K562 (cell line): ENCODE results near the gene SYPL2. TPM values are rescaled to one million over a fixed set of nuclear protein-coding genes. Genes with fewer than 3 reads are reported as not detected.

Experiments used
- ATAC-seq: fragments of 200-7000 bp; cut with Tn5 transposase; 3 replicates; pipeline ENCODE4 v1.9.1; 2020; ENCODE audit warnings: moderate library complexity
- BruUV-seq: library from RNA; stranded (reverse); fragments of 400-500 nt; replicated peaks from 2 replicates; lab custom pipeline; 2021; lab: Mats Ljungman, UMichigan
- CTCF ChIA-PET: fragments of 300-600 bp; formaldehyde crosslinking; extraction: SDS; loops from one replicate; lab custom pipeline; 2021; ENCODE audit warnings: low intra/inter-chr PET ratio; lab: Yijun Ruan, JAX
- POLR2A ChIA-PET: fragments of 300-600, 350-650 bp; sonication (Branson Sonifier 250); formaldehyde crosslinking; extraction: SDS; loops from one replicate; lab custom pipeline; 2021; ENCODE audit warnings: antibody characterized with exemption, inconsistent platforms; lab: Yijun Ruan, JAX
- DNase-seq, 4 experiments: peaks; one replicate each; pipeline versions ENCODE4 v3.0.0 to v3.0.0-alpha.2; 2011 to 2018; ENCODE audit warnings: low spot score in 3 of 4, mixed read lengths in 3 of 4; ENCODE audit errors: extremely low read depth in 1 of 4
- FAIRE-seq: peaks from 2 replicates; lab custom pipeline; 2011; peaks lifted over from hg19 to GRCh38; lab: Jason Lieb, UNC
- H2AFZ ChIP-seq: 2 replicates; pipeline ENCODE4 v1.6.0; 2011; ENCODE audit warnings: low read depth, low read length, control low read depth, inconsistent platforms
- H3K27ac ChIP-seq: fragments of 200-600 bp; 3 replicates; pipeline ENCODE4 v1.8.0; 2011; ENCODE audit warnings: low read depth, mild to moderate bottlenecking, control low read depth, inconsistent platforms, low read length, moderate library complexity, mixed read lengths; ENCODE audit errors: extremely low read depth
- H3K27me3 ChIP-seq, 2 experiments: fragments of 300-600 bp in 1 of 2; 2 replicates in 1 of 2; 3 replicates in 1 of 2; pipeline versions ENCODE4 v1.6.0 to v1.8.0; 2011; ENCODE audit warnings: inconsistent platforms in 2 of 2, low read length in 2 of 2, mild to moderate bottlenecking in 1 of 2, mixed read lengths in 1 of 2, moderate library complexity in 1 of 2; ENCODE audit not compliant: control insufficient read depth in 2 of 2, insufficient read depth in 2 of 2
- H3K36me3 ChIP-seq: fragments of 300-600 bp; 3 replicates; pipeline ENCODE4 v1.8.0; 2011; ENCODE audit warnings: mild to moderate bottlenecking, low read length, inconsistent platforms; ENCODE audit not compliant: control insufficient read depth, insufficient read depth
- H3K4me1 ChIP-seq, 2 experiments: fragments of 200-600 bp in 1 of 2; replicated peaks in 1 of 2; 2 replicates in 1 of 2; 3 replicates in 1 of 2; pipeline versions ENCODE4 v1.5.1 to v1.8.0; 2011; ENCODE audit warnings: inconsistent platforms in 2 of 2, low read length in 2 of 2, mild to moderate bottlenecking in 1 of 2, mixed read lengths in 1 of 2, moderate library complexity in 1 of 2; ENCODE audit not compliant: control insufficient read depth in 2 of 2, insufficient read depth in 2 of 2
- H3K4me2 ChIP-seq: 2 replicates; pipeline ENCODE4 v1.6.1; 2011; ENCODE audit warnings: low read length, control low read depth, inconsistent platforms, mixed read lengths; ENCODE audit not compliant: insufficient read depth
- H3K4me3 ChIP-seq: fragments of 200-600 bp; sonication (generic), shearing (Covaris generic); 2 replicates; pipeline ENCODE4 v1.5.1; 2016; ENCODE audit warnings: control low read depth, inconsistent platforms
- H3K79me2 ChIP-seq: fragments of 200-600 bp; 3 replicates; pipeline ENCODE4 v1.8.0; 2011; ENCODE audit warnings: low read length, inconsistent platforms; ENCODE audit not compliant: control insufficient read depth, insufficient read depth
- H3K9ac ChIP-seq, 2 experiments: 2 replicates each; pipeline versions ENCODE4 v1.6.0 to v1.6.1; 2011; ENCODE audit warnings: low read depth in 2 of 2, low read length in 2 of 2, control low read depth in 1 of 2, inconsistent platforms in 1 of 2, mild to moderate bottlenecking in 1 of 2, mixed read lengths in 1 of 2; ENCODE audit not compliant: insufficient read depth in 1 of 2
- H3K9me1 ChIP-seq: one replicate; pipeline ENCODE4 v1.6.0; 2011; ENCODE audit warnings: inconsistent platforms, mild to moderate bottlenecking, low read length, moderate library complexity; ENCODE audit not compliant: control insufficient read depth, insufficient read depth
- H3K9me3 ChIP-seq: replicated peaks from 2 replicates; pipeline ENCODE4 v1.5.1; 2011; ENCODE audit warnings: low read depth, low read length, inconsistent platforms; ENCODE audit not compliant: control insufficient read depth, insufficient read depth
- H4K20me1 ChIP-seq: replicated peaks from 2 replicates; pipeline ENCODE4 v1.6.1; 2011; ENCODE audit warnings: low read length, inconsistent platforms, mixed read lengths; ENCODE audit not compliant: control insufficient read depth, insufficient read depth
- COPS2 ChIP-seq: fragments of 450-650 bp; conservative IDR thresholded peaks from 2 replicates; pipeline ENCODE4 v1.6.1; 2016; ENCODE audit warnings: mild to moderate bottlenecking, moderate library complexity
- CSDE1 ChIP-seq, 2 experiments: fragments of 450-650 bp; IDR thresholded peaks; 2 replicates each; pipeline ENCODE4 v1.6.1; 2016; ENCODE audit warnings: mild to moderate bottlenecking in 1 of 2
- DNMT1 ChIP-seq: fragments of 450-650 bp; IDR thresholded peaks from 2 replicates; pipeline ENCODE4 v1.6.1; 2016; ENCODE audit warnings: antibody characterized with exemption, mild to moderate bottlenecking
- RAD21 ChIP-seq, 2 experiments: fragments of 250-450 bp in 1 of 2; fragments of 450-650 bp in 1 of 2; sonication (Bioruptor Pico) in 1 of 2; formaldehyde crosslinking in 1 of 2; IDR thresholded peaks in 1 of 2; conservative IDR thresholded peaks in 1 of 2; 2 replicates each; pipeline versions ENCODE4 v1.4.0 to v1.8.0; 2020 to 2022; ENCODE audit warnings: mild to moderate bottlenecking in 2 of 2, moderate library complexity in 1 of 2
- ZNF23 ChIP-seq: fragments of 250-450 bp; sonication (Bioruptor Pico); IDR thresholded peaks from 2 replicates; pipeline ENCODE4 v1.4.0; 2020; ENCODE audit warnings: mild to moderate bottlenecking
- ZNF253 ChIP-seq: fragments of 250-450 bp; sonication (Bioruptor Pico); conservative IDR thresholded peaks from 2 replicates; pipeline ENCODE4 v1.6.1; 2021; ENCODE audit warnings: mild to moderate bottlenecking
- WGBS: fragments of 100-300 bp; shearing (Covaris generic); methylation state at CpG from one replicate; pipeline ENCODE4 v1.1.6; 2016; ENCODE audit warnings: low coverage, mixed read lengths; ENCODE audit not compliant: insufficient coverage; ENCODE audit errors: missing lambda C conversion rate; 5-methylcytosine and 5-hydroxymethylcytosine counted together
- in situ Hi-C: fragments of 300-500 bp; cut with MboI; formaldehyde crosslinking; loops from 4 replicates; pipeline ENCODE4 v1.15.0; 2018; ENCODE audit warnings: inconsistent platforms, mixed read lengths
- intact Hi-C: fragments of 100-400 bp; cut with micrococcal nuclease; formaldehyde crosslinking; loops from 2 replicates; pipeline ENCODE4 v1.14.2; 2022
- polyA plus RNA-seq, 8 experiments: library from polyadenylated mRNA; depleted of rRNA in 4 of 8; stranded (reverse) in 5 of 8; unstranded in 3 of 8; fragments of >200 nt; fragmentation: Nextera tagmentation in 2 of 8; fragmentation: Illumina TruSeq in 1 of 8; extraction: Ambion mirVana in 2 of 8; extraction: Trizol in 1 of 8; gene quantifications; 2 replicates each; pipeline versions ENCODE4 v1.2.1 to v1.2.3, GENCODE V29; 2011 to 2014; ENCODE audit warnings: inconsistent platforms in 1 of 8, missing spikeins in 1 of 8
- total RNA-seq, 7 experiments: library from RNA; depleted of rRNA in 6 of 7; stranded (reverse); fragments of >200 nt in 6 of 7; fragmentation: Illumina TruSeq in 2 of 7; extraction: Trizol in 2 of 7; gene quantifications; 2 replicates each; pipeline versions ENCODE4 v1.2.1 to v1.2.3, GENCODE V29; 2011 to 2021; ENCODE audit warnings: low replicate concordance in 1 of 7
- TF ChIP-seq, protein P1 (sequence below): fragments of 450-650 bp; IDR thresholded peaks from 2 replicates; pipeline ENCODE4 v1.7.0; 2016; ENCODE audit warnings: borderline replicate concordance
- TF ChIP-seq, protein P2 (sequence below): fragments of 250-450 bp; sonication (Bioruptor Pico); IDR thresholded peaks from 2 replicates; pipeline ENCODE4 v1.5.0; 2021
- TF ChIP-seq, protein P3 (sequence below): fragments of 250-450 bp; sonication (Bioruptor Pico); IDR thresholded peaks from 2 replicates; pipeline ENCODE4 v1.9.0; 2021; ENCODE audit warnings: mild to moderate bottlenecking
- TF ChIP-seq, protein P4 (sequence below): fragments of 250-450 bp; sonication (Bioruptor Pico); IDR thresholded peaks from 2 replicates; pipeline ENCODE4 v1.8.0; 2021; ENCODE audit warnings: mild to moderate bottlenecking, moderate library complexity

The SYPL2 gene
- total and polyA plus RNA-seq, 9 of the 15 experiments (the other 6 are each of a cell fraction or from before 2014, with no cell fraction given): 0.03 to 0.20 (median 0.07) TPM; not detected in 2

DNA sequence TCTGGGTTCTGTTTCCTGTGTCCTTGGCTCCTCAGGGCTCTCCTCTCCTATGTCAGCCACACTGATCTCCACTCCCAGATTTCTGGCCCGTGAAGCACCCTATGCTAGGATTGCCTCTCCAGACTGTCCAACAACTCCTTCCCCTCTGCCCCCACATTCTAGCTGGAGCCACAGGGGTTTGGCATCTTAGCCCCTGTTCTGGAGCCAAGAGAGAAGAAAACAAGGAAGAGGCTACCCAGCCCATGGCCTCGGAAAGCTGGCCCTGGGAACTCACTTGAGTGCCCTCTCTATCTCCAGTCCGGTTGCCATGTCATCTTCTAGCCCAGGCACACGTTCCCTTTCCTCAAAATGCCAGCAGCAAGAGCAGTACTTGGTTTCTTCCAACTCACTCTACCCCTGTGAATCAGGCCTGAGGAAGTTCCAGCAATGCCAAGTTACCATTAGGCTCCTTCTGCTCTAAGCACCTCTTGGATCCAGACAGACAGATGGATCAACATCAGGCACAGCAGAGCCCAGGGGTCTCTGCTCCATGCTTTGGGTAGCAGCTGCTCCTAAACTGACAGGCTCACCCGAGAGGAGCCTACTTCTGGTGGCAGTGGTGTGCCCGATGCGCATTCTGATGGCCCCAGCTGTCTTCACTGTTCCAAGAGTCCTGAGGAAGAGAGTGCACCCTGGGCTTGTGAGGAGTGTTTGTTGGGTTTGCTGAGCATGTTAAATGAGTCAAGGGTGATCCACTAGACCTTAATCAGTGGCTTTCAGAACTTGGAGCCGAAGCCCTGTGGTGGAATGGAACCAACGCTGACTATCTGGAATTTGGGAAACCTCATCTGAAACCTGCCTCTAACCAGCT is 61.7 kb downstream of the SYPL2 start:
- Histone ChIP-seq H2AFZ (no peak overlapping the region), H3K27ac (no peak overlapping the region), H3K9ac (no peak overlapping the region; a peak in 1 of 4 replicates), H3K4me2 (no peak overlapping the region), H3K79me2 (no peaks in the 10 kb centered on the region), H3K36me3 (no peaks in the 10 kb centered on the region), H3K9me3 (no peaks in the 10 kb centered on the region), H3K27me3 (peaks cover 17 to 27% of the 10 kb centered on the region in 2 experiments), H3K4me3 (no peak overlapping the region), H4K20me1 (no peaks in the 10 kb centered on the region), H3K4me1 (peaks cover 9 to 14% of the 10 kb centered on the region in 2 experiments; a peak in 4 of 5 replicates), H3K9me1 (no peaks in the 10 kb centered on the region)
- ATAC-seq: no peak
- POLR2A ChIA-PET: interaction anchor here (0.6 to 2.9 kb wide), 7 partner anchors 11 to 39 kb away, joined by 3 to 13 read pairs (median 4); partner anchors contain the start of genes AMIGO1 and GNAI3
- no peak for DNase-seq
- intact Hi-C loops: no loop called here
- in situ Hi-C loops: no loop called here
- CTCF ChIA-PET: no interaction called here
- no peak for FAIRE-seq
- 22% methylated on average over 9 of the region's 9 CpGs for WGBS
- no TSS peak for BruUV-seq
- TF ChIP-seq, protein P1, sequence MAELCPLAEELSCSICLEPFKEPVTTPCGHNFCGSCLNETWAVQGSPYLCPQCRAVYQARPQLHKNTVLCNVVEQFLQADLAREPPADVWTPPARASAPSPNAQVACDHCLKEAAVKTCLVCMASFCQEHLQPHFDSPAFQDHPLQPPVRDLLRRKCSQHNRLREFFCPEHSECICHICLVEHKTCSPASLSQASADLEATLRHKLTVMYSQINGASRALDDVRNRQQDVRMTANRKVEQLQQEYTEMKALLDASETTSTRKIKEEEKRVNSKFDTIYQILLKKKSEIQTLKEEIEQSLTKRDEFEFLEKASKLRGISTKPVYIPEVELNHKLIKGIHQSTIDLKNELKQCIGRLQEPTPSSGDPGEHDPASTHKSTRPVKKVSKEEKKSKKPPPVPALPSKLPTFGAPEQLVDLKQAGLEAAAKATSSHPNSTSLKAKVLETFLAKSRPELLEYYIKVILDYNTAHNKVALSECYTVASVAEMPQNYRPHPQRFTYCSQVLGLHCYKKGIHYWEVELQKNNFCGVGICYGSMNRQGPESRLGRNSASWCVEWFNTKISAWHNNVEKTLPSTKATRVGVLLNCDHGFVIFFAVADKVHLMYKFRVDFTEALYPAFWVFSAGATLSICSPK: no peak
- TF ChIP-seq, protein P2, sequence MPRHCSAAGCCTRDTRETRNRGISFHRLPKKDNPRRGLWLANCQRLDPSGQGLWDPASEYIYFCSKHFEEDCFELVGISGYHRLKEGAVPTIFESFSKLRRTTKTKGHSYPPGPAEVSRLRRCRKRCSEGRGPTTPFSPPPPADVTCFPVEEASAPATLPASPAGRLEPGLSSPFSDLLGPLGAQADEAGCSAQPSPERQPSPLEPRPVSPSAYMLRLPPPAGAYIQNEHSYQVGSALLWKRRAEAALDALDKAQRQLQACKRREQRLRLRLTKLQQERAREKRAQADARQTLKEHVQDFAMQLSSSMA (CRISPR knock-in tag): no peak
- TF ChIP-seq DNMT1 (no peak), ZNF253 (no peak), ZNF23 (no peak), RAD21 (CRISPR knock-in tag; conservative IDR thresholded peaks at IDR 0.05 in 1 of 2, IDR thresholded peaks at IDR 0.05 in 1 of 2) (no peak), COPS2 (no peak), CSDE1 (IDR thresholded peaks at IDR 0.05) (no peak)
- TF ChIP-seq, protein P3, sequence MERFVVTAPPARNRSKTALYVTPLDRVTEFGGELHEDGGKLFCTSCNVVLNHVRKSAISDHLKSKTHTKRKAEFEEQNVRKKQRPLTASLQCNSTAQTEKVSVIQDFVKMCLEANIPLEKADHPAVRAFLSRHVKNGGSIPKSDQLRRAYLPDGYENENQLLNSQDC (CRISPR knock-in tag): no peak
- TF ChIP-seq, protein P4, sequence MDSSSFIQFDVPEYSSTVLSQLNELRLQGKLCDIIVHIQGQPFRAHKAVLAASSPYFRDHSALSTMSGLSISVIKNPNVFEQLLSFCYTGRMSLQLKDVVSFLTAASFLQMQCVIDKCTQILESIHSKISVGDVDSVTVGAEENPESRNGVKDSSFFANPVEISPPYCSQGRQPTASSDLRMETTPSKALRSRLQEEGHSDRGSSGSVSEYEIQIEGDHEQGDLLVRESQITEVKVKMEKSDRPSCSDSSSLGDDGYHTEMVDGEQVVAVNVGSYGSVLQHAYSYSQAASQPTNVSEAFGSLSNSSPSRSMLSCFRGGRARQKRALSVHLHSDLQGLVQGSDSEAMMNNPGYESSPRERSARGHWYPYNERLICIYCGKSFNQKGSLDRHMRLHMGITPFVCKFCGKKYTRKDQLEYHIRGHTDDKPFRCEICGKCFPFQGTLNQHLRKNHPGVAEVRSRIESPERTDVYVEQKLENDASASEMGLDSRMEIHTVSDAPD (CRISPR knock-in tag): no peak
